Measurements from ENCODE around the gene RSRC1.

Gene RSRC1

DNA sequence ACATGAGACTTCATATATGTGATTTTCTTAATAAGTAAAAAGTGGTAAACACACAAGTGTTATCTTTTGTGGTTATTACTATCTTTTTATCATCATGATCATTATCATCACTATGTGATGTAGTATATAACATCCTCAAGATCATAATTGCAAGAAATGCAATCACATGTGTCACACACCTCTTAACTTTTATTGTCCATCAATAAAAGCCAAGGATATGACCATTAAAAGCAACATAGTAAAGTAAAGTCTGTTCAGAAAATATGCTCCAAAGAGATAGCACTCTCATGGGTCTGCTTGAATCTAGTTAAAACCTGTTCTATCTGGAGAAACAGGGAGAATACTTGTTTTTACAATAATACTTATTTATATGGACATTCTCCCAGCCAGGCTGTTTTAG lies 308.1 kb downstream of the RSRC1 start:
- DNase-seq = no peak

DNA sequence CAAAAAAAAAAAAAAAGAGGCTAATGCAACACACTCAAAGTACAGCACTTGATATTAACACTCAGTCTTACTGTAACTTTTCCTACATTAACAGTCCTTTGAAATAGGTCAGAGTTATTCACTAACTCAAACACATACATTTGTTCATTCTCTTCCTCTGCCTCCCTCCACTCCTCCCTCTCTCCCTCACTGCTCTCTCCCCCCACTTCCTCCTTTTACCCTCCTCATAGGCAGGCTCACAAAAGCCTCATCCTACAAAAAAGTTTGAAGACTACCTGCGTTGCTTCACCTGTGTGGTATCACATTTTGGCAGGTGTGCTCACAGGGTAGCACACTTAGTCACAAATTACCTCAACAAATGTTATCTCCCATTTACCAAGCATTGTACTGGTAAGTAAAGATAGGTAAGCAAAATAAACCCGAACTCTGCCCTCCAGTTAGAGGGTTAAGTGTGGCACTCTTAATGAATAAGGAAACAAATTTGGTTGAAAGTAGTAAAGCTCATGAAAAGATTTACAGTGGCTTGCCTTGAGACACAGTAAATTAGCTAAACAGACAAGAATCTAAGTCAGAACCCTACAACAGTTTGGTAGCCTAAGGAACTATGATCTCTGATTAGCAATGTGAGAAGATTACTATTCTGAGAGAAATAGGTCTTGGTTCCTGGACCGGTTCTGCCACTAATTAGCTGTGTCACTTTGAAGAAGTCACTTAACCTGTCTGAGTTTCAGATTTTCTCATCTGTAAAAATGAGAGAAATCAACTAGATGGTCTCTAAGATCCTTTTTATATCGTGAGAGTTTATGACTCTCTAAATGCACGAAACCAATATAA lies 310.1 kb downstream of the RSRC1 start:
- no peak for DNase-seq

GRCh38 chr3:158420654-158421396 lies 310.9 kb downstream of the RSRC1 start:
- DNase-seq = no peak

GRCh38 chr3:158430448-158430847 lies 320.6 kb downstream of the RSRC1 start:
- DNase-seq = no peak

DNA sequence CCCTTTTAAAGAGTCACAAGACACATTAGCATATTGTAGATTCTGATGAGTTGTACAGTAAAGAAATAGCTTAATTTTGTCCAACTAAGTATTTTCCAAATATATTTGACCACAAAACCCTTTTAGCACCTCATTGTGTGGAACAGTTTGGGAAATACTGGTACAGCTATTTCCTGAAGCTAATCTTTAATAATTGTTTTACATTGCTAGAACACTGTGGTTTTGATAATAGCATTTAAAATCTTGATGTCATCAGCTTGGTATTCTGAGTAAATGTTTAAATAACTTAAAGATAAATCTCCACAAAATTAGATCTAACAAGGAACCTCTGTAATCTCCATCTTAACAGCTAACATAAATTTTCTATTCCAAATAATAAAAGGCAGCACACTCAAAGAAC lies 321.1 kb downstream of the RSRC1 start:
- DNase-seq = no peak

DNA sequence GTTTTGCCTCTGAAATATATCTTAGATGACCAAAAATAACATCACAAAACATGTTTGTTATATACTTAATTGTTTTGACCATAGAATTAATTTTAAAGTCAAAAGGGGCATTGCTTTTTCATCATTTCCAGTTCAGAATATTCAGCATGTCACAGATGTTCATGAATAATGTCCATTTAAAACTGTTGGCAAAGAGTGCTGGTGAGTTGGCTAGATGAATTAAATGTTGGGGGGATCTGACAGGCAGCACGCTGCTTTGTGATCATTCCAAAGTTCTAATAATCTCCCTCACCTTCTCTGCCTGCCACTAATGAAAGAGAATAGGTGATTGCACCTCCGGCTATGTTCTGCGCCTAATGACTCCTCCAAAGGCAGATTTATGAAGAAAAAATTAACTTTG lies 321.9 kb downstream of the RSRC1 start:
- DNase-seq = no peak

GRCh38 chr3:158434412-158435038 lies 324.6 kb downstream of the RSRC1 start:
- no peak for DNase-seq

GRCh38 chr3:158443632-158444031 lies 333.7 kb downstream of the RSRC1 start:
- DNase-seq = no peak

DNA sequence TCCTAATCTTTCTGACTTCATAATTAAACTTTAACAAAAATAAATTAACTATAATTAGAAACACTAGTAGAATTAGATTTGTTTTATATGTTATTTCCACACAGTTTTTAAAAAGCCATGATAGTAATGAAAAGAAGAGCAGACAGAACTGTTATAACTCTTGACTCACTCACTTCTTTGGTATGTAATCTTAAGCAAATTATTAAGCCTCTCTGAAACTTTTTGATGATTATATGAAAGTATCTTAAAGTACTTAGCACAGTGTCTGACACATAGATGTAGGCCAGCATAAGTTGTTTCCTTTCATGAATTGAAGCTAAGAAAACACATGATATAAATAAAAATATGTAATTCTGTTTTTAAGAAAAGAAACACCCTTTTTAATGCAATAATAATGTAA lies 337.5 kb downstream of the RSRC1 start:
- no peak for DNase-seq

DNA sequence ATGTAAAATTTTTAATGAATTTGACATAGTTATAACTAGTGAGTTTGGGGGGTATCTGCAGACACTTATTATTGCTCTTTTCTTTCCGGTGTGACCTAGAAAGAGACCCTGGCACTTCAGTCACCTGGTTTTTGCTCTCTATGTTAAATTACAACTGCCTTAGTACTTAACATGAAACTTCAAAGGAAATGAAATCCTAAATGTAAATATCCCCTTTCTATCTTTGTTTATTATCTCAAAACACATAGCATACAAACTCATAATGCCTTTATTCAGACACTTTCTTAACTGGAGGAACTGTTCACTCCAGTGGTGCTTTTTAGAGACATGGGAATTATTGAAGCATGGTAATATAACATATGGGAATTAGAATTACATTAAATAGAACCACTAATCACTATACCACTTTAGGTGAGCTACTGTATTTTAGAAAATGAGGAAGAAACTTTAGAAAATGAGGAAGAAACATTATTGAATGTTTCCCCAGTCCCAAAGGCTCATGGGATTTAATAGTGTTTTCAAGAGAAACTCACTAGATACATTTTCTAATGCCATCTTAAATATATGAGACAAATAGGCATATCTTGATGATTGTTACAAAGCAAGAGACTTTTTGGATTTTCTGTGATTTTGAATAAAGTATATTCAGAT lies 341.6 kb downstream of the RSRC1 start:
- no peak for DNase-seq

DNA sequence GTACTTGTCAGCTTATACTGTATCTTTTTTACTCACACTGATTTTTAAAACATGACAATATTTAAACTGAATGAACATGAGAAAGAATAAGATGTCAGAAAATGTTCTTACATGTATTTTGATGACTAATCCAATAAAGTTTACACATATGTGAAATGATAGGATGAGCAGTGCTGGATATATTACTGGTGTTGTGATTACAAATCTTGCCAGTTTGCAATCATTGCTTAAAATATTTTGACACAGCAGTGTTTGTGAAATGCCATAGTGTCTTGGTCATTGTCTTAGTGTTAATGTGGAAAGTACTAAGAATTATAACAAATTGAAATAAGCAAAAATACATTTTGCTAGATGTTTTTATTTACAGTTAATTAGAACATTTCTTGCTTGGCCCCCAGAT lies 342.4 kb downstream of the RSRC1 start:
- DNase-seq = no peak

DNA sequence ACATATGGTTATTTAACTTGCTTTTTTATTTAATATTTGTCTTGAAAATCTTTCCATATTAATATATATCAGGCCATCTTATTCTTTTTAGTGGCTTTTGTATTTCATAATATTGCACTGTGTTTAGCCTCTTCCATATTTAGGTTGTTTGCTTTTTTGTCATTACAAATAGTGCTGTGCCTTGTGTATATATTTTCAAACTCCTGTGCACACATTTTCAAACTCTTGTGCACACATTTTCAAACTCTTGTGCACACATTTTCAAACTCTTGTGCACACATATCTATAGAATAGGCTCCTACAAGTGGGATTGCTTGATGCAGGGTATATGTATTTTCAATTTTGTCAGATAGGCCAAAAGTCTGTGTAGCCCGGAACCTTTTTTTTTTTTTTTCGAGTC lies 343.1 kb downstream of the RSRC1 start:
- DNase-seq = no peak

DNA sequence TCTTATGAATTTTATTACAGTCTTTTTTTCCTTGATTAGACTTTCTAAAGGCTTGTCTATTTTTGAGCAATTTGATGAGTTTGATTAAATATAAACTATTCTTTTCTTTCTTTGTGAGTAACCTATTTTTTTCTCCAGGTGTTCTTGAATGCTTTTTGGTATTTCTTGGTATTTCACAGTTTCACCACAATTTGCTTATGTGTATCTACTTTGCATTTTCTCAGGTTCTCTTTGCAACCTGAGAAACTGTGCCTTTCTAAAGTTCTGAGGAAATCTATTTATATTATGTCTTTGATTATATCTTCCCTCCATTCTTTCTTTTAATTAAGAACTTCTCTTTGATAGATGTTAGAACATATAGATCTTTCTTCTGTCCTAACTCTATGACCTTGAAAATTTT lies 344.0 kb downstream of the RSRC1 start:
- DNase-seq = no peak

DNA sequence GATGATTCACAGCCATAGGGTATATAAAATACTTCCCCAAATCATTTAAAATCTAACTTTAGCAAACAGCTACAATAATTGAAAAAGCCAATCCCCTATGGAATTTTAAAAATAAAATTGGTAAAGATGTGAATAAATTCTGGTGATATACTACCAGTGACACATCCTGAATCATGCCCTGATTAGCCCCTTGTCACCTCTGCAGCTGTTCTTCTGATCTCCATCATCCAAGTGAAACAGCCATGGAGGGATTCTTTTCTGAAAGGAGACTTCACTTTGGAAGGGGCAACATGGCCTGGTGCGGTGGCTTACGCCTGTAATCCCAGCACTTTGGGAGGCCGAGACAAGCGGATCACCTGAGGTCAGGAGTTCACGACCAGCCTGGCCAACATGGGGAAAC lies 345.5 kb downstream of the RSRC1 start:
- DNase-seq = no peak

DNA sequence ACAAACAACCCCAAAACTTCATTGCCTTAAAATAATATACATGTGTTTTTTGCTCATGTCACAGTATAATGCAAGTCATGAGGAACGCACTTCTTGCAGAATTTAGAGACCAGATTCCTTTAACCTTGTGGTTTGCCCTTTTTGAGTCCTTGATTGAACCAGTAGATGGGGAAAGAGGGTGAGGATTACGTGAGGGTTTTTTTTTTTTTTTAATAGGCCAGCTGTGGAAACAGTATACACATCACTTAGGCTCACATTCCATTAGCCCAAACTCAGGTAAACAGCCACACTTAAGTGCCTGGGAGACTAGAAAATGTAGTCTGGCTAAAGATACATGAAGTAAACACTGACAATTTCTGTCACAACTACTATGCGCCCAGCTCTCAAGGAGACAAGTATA lies 346.2 kb downstream of the RSRC1 start:
- no peak for DNase-seq

DNA sequence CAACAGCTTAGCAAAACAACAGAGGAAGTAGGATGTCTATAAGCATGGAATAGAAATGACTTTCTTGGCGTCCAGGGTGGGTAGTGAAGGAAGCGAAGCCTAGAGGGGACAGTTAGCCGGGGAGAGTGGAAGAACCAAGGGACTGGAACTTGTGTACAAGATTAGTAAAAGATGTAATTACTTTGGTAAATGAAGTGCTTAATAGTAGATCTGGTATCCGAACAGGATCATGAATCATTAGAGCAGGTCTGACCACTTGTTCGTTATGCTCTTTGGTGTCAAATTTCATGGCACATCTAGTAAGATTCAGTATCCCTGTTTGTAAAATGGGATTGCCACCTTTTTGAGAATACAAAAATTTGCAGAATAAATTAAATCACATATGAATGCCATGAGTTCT lies 348.6 kb downstream of the RSRC1 start:
- no peak for DNase-seq

DNA sequence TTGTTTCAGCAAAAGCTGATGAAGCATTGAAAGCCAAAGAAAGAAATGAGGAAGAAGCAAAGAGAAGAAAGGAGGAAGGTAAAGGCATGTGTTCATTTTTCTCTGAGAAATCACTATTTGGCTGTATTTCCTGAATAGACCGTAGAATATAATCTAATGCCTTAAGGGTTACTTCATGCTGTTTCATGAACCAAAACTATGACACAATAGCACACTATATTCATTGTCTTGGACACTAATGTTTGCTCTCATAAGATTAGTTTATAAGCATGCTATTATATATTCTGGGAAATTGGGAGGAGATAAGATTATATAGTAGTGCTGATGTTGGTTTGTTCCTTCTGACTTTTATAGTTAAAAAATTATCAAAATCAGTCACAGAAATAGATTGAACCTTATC lies 351.0 kb downstream of the RSRC1 start:
- no peak for DNase-seq

GRCh38 chr3:158463556-158463955 lies 353.7 kb downstream of the RSRC1 start:
- no peak for DNase-seq

DNA sequence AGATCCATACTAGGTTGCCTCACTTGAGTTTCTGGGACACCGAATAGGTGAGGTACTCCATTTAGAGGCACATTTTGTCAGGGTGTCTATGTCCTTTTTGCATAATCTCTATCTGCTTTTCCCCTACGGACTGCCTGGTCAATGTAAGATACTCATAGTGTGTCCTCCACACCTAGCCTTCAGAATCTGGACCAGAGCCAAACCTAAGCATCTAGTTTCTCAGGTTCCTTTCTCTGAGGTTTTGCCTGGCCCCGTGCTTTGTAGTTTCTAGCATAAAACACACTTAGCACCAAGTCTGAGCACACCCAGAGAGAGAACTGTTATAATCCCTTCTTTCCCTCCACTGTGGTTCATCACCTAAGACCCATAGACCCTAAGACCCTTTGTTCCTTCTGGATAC lies 355.2 kb downstream of the RSRC1 start:
- DNase-seq = no peak

DNA sequence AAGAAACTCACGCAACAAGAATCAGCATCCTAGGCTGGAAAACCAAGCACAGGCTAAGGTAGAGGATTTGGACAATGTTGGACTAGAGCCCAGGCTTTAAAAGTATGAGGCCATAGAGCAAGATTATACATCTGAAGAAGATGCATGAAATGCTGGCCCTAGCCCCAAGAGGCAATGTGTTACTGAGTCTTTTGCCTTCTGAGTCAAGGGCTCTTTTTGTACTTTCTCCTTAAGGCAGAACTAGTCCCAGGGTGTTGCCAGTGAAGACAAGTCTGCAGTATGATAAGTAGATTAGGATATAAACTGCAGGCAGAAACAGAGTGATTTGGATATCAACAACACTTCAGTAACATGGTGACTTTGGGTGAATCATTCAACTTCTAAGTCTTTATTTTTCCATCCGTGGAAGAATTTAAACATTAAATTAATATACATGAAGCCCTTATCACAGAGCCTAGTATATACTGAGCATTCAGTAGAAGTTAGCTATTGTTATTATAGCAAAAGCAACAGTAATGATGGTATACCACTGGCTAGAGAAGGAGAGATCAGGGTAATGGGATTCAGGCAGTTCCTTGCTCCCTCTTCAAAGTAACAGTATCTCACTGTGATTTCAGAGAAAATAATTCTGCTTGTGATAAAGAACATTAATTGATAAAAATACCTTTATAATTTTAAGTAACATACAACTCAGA lies 361.2 kb downstream of the RSRC1 start:
- DNase-seq = no peak

DNA sequence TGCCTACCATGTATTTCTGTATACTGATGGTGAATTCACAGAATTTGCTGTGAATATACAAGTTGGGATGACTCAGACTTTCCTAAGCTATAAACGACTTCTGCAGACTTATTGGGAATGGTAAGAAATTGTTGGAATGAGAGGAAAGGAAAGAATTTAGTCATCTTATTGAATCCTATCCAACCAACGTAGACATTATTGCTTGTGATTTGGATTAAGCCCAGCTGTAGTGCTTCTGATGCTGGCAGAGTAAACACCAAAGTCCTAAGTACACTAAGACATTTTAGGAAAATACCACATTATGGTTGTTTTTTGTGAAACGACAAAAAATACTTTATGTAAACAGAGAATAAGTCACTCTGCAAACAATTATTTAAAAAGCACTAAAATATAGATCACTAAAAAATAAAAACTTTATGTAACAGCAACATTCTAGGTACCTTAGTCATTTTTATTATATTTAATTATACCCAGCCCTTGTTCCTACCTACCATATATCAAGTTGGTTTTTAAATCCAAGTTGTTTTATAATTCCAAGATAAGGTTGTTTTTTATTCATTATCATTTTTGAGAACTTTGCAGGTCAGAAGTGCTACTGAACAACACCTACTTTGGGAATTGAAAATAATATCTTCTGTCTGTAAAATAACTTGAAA lies 361.9 kb downstream of the RSRC1 start:
- DNase-seq = no peak

GRCh38 chr3:158479051-158479450 lies 369.2 kb downstream of the RSRC1 start:
- no peak for DNase-seq
